Thyroid gland (tissue), 4 donors: ENCODE results near the gene ANO2.

Experiments used
- POLR2A ChIP-seq, 2 donors: fragments of 450-650 bp; IDR thresholded peaks; one replicate each; pipeline ENCODE4 v1.6.1; 2017; ENCODE audit warnings: antibody characterized with exemption in 2 of 2, mild to moderate bottlenecking in 2 of 2, moderate library complexity in 1 of 2
- TF ChIP-seq, protein P1 (sequence below), 6 experiments: fragments of 200-600 bp in 3 of 6; fragments of 450-650 bp in 3 of 6; sonication (generic) in 3 of 6; IDR thresholded peaks; one replicate each; pipeline ENCODE4 v1.5.1; 2016 to 2019; ENCODE audit warnings: antibody characterized with exemption in 6 of 6, mild to moderate bottlenecking in 2 of 6, inconsistent platforms in 1 of 6, moderate library complexity in 1 of 6

DNA sequence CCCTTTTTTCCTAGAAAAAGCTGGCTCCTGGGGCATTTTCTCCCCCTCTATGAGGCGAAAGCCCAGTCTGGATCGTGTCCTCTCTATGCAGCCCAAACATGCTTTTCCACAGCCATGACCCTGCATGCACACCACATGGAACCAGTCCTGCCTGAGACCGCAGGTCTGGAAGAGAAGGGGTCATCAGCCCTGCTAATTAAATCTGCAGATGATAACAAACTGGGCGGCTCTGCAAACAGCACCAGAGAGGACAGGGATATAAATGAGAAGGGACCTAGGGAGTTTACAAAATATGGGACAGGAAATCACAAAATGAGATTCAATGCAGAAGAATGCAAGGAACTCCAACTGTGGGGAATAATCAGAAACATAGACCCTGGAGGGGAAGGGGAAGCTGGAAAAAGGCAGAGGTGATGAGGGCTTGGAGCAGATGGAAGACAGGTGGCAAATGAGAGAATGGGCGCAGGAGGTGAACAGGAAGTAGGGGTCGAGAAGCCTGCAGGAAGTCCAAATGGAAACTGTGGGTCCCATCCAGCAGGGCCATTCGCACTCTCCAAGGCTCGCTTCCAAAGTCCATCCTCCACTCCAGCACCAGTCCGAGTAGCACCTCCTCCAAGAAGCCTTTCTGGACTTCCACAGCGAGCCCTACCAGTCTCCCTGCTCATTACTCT lies 76.3 kb downstream of the ANO2 start:
- TF ChIP-seq POLR2A (IDR thresholded peaks at IDR 0.05), result no peak
- TF ChIP-seq, protein P1, sequence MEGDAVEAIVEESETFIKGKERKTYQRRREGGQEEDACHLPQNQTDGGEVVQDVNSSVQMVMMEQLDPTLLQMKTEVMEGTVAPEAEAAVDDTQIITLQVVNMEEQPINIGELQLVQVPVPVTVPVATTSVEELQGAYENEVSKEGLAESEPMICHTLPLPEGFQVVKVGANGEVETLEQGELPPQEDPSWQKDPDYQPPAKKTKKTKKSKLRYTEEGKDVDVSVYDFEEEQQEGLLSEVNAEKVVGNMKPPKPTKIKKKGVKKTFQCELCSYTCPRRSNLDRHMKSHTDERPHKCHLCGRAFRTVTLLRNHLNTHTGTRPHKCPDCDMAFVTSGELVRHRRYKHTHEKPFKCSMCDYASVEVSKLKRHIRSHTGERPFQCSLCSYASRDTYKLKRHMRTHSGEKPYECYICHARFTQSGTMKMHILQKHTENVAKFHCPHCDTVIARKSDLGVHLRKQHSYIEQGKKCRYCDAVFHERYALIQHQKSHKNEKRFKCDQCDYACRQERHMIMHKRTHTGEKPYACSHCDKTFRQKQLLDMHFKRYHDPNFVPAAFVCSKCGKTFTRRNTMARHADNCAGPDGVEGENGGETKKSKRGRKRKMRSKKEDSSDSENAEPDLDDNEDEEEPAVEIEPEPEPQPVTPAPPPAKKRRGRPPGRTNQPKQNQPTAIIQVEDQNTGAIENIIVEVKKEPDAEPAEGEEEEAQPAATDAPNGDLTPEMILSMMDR (IDR thresholded peaks at IDR 0.05), result no peak
